H1 (cell line): ENCODE data around the gene FHAD1. TPM values are rescaled to one million over a fixed set of nuclear protein-coding genes. Genes with fewer than 3 reads are reported as not detected.

Experiments used
- BRCA1 ChIP-seq: IDR thresholded peaks from 2 replicates; pipeline ENCODE4 v1.6.1; 2012; ENCODE audit warnings: low read depth, low read length, improper control_type of control experiment
- CHD7 ChIP-seq: fragments of 300-600 bp; sonication (generic); IDR thresholded peaks from 2 replicates; pipeline ENCODE4 v1.7.1; 2012; ENCODE audit warnings: low read length, moderate library complexity, mild to moderate bottlenecking, inconsistent platforms; ENCODE audit not compliant: insufficient replicate concordance
- EZH2 ChIP-seq: fragments of 200-600 bp; sonication (generic); IDR thresholded peaks from 2 replicates; pipeline ENCODE4 v1.7.1; 2012; ENCODE audit warnings: low read depth, mild to moderate bottlenecking, moderate library complexity, low read length, inconsistent platforms; ENCODE audit not compliant: severe bottlenecking
- JUN ChIP-seq: IDR thresholded peaks from 2 replicates; pipeline ENCODE4 v1.6.1; 2011; ENCODE audit warnings: low read depth, mild to moderate bottlenecking, improper control_type of control experiment, low read length
- KDM1A ChIP-seq: fragments of 200-600, 300-600 bp; sonication (generic); IDR thresholded peaks from 2 replicates; pipeline ENCODE4 v1.7.1; 2016; ENCODE audit warnings: mild to moderate bottlenecking, low read length, borderline replicate concordance
- KDM4A ChIP-seq: IDR thresholded peaks from one replicate; pipeline ENCODE4 v1.7.1; 2012; ENCODE audit warnings: low read depth, mild to moderate bottlenecking, moderate library complexity, low read length, inconsistent platforms; ENCODE audit not compliant: severe bottlenecking
- RBBP5 ChIP-seq: IDR thresholded peaks from 2 replicates; pipeline ENCODE4 v1.7.1; 2012; ENCODE audit warnings: low read depth, mild to moderate bottlenecking, inconsistent platforms, low read length, moderate library complexity, borderline replicate concordance
- RFX5 ChIP-seq: IDR thresholded peaks from 2 replicates; pipeline ENCODE4 v1.6.1; 2011; ENCODE audit warnings: low read depth, low read length, improper control_type of control experiment, borderline replicate concordance
- SIRT6 ChIP-seq: IDR thresholded peaks from one replicate; pipeline ENCODE4 v1.7.1; 2012; ENCODE audit warnings: low read length, inconsistent platforms
- ZNF274 ChIP-seq: IDR thresholded peaks from 2 replicates; pipeline ENCODE4 v1.7.0; 2012; ENCODE audit warnings: low read length, borderline replicate concordance; ENCODE audit errors: extremely low read depth
- polyA plus RNA-seq, 7 experiments: library from polyadenylated mRNA; depleted of rRNA in 3 of 7; stranded (reverse) in 5 of 7; unstranded in 2 of 7; fragments of >200 nt in 5 of 7; fragments of 200-250 nt in 2 of 7; gene quantifications; 1 replicate in 5 of 7; 2 replicates in 1 of 7; 4 replicates in 1 of 7; pipeline versions ENCODE4 v1.2.1 to v1.2.3, GENCODE V29; 2011 to 2013; ENCODE audit warnings: missing spikeins in 2 of 7, mixed read lengths in 2 of 7
- total RNA-seq: library from RNA; stranded (reverse); fragmentation: NEBNext Ultra II Directional; extraction: Animal tissue kit (Norgen Biotek cat#: 25700); gene quantifications from 2 replicates; pipeline ENCODE4 v1.2.1, GENCODE V29; 2021

FHAD1 gene
- total and polyA plus RNA-seq, 2 of the 8 experiments (the other 6 are each of a cell fraction or from before 2014, with no cell fraction given): 0.39 to 0.69 TPM

- TF ChIP-seq CHD7 (no peak), SIRT6 (no peak), EZH2 (no peak), KDM1A (no peak), ZNF274 (no peak), BRCA1 (no peak), KDM4A (no peak), RFX5 (no peak), RBBP5 (no peak), JUN (no peak)
Measured at GRCh38 chr1:15402809-15403450, 155.9 kb downstream of the FHAD1 start (continued).
